Measurements from ENCODE around the gene PARL. TPM values are rescaled to one million over a fixed set of nuclear protein-coding genes. Genes with fewer than 3 reads are reported as not detected.
"Not testable (repeated sequence)": the region's sequence is repeated elsewhere in the genome, so short reads cannot be mapped to it uniquely, and the experiment has no call there.

PARL gene
- total RNA-seq, 1 donor from 2014 or later = 43.7 TPM

DNA sequence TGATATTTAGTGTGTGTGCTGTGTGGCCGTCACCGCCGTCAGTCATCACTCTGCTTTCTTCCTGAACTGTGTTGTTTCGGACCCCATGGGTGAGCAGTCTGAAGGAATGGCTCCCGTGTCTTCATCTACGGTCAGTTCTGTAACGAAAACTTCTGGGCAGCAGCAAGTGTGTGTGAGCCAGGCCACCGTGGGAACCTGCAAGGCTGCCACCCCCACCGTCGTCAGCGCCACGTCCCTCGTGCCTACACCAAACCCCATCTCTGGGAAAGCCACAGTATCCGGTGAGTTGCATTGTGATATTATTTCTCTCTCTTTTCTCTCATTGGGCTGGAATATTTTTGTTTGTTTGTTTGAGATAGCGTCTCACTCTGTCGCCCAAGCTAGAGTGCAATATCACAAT, 94.0 kb downstream of the PARL start:
- DNase-seq (ENCODE audit: low read depth) = no peak

DNA sequence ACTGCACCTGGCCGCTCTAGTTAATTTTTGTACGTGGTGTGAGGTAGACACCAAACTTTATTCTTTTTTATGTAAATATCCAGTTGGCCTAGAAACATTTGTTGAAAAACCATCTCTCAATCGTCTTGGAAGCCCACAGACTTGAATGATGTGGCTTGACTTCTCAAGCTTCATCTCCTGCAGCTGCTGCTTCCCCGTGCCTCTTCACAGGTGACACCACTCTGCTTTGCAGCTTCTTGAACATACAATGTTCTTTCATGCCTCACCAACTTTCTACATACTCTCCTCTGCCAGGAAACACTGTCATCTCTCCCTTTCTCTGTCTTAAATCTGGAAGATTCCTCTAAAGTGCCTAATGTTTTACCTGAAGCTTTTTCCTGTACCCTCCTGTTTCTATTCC, 94.9 kb downstream of the PARL start:
- DNase-seq (ENCODE audit: low read depth) = no peak

DNA sequence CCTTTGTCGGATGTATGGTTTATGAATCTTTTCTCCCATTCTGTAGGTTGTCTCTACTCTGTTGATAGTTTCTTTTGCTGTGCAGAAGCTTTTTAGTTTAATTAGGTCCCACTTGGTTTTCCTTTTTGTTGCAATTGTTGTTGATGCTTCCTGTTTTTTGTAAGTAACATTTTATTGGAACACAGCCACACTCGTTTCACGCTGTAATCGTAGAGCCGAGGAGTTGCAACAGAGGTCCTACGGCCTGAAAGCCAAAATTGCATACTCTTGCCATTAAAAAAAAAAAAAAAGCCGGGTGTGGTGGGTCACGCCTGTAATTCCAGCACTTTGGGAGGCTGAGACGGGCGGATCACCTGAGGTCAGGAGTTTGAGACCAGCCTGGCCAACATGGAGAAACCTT, 100.2 kb downstream of the PARL start:
- DNase-seq (ENCODE audit: low read depth) = not testable (repeated sequence)

DNA sequence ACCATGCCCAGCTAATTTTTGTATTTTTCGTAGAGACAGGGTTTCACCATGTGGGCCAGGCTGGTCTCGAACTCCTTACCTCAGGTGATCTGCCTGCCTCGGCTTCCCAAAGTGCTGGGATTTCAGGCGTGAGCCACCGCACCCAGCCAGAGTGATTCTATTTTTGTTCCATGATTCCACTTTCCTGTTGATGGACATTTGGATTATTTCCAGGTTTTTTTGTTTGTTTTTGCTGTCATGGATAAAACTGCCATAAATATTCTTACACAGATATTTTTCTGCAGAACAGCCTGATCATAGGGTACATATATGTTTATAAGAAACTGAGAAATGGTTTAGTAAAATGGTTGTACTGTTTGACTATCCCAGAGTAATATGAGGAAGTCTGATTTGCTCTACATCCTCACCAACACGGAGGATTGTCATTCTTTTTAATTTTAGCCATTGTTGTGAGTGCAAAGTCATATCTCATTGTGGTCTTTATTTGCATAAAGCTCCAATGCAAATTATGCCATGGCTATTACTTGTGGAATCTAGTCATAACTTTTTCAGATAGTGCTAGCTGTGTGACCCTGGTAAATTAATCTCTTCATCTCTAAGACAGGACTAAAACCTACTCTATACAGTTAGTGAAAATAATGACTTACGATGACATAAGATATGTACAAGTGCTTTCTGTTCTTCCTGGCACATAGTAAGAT, 102.0 kb downstream of the PARL start:
- DNase-seq (ENCODE audit: low read depth) = no peak

DNA sequence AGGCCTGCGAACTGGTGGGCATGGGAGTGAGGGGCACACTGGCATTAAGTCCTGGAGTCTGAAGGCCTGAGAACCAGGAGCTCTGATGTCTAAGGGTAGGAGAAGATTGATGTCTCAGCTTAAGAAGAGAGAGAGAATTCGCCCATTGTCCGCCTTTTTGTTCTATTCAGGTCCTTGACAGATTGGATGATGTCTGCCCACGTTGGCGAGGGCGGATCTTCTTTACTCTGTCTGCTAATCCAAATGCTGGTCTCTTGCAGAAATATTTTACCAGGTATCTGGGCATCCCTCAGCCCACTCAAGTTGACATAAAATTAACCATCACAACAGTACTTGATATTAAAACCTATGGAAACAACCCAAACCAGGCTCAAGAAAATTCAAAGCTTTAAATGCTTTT, 103.4 kb downstream of the PARL start:
- no peak for DNase-seq (ENCODE audit: low read depth)

DNA sequence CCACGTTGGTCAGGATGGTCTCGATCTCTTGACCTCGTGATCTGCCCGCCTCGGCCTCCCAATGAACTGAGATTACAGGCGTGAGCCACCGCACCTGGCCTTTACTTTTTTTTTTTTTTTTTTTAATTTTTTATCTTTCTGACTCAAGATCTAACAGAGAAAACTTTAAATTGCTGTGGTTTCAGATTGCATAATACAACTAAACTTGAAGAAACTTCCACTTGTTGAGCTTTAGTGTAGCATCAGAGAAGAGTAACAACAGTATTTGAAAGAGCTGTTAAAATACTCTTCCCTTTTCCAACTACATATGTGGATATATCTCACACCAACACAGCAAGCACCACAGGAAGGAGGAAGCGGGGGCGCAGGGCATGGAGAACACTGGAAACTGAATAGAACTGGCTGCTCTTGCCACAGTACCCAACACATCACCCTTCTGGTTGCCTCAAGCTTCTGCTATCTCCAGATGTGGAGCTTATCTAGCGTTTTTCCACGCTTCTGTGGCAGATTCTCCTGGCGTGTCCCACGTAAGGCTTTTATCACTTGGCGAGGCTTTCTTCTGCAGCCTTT, 104.7 kb downstream of the PARL start:
- no peak for DNase-seq (ENCODE audit: low read depth)

Other genes with a start within 250 kb of the PARL start
- gene KLHL24, start 249.3 kb downstream of the PARL start, total RNA-seq = 78.5 and 122 TPM in 2 replicates
- gene YEATS2, start 187.1 kb downstream of the PARL start, total RNA-seq = 21.2 and 43.9 TPM in 2 replicates
- gene MAP6D1, start 59.3 kb downstream of the PARL start, total RNA-seq = 2.3 and 2.5 TPM in 2 replicates
- gene ABCC5, start 133.0 kb upstream of the PARL start, total RNA-seq = 12.0 and 93.6 TPM in 2 replicates
- gene HTR3D, start 146.9 kb upstream of the PARL start, total RNA-seq = 0.10 TPM in 1 of 2 replicates, not detected in the other
- not detected in 2 replicates for gene HTR3C, start 168.2 kb upstream of the PARL start, total RNA-seq
- gene HTR3E, start 212.2 kb upstream of the PARL start, total RNA-seq = not detected in 2 replicates